Stimulated activated CD8-positive, alpha-beta memory T cell treated with anti-CD3 and anti-CD28 coated beads, Interleukin-12 subunit alpha, Interleukin-12 subunit beta, amount 100 ng/mL, for 24 hours (primary cell): ENCODE results near the gene TKT.
"Not testable (repeated sequence)": the region's sequence is repeated elsewhere in the genome, so short reads cannot be mapped to it uniquely, and the experiment has no call there.

Source experiments
- DNase-seq: peaks from one replicate; pipeline ENCODE4 v3.0.0-alpha.2; 2020; ENCODE audit errors: extremely low read depth

The TKT gene

GRCh38 chr3:53255775-53256703, at the start of gene TKT:
TSS of gene TKT (minus strand) at chr3:53256022. CDS start at chr3:53255942, 80 bp downstream.
- DNase-seq, result peak; percentile 60

- DNase-seq, result no peak
Observed at GRCh38 chr3:53303957-53304356, 48.1 kb upstream of the TKT start.

GRCh38 chr3:53303549-53303948, 47.7 kb upstream of the TKT start:
- DNase-seq, result no peak

GRCh38 chr3:53300826-53301225, 45.0 kb upstream of the TKT start:
- no peak for DNase-seq

GRCh38 chr3:53299611-53300023, 43.8 kb upstream of the TKT start:
- DNase-seq, result not testable (repeated sequence)

GRCh38 chr3:53295410-53295809, 39.6 kb upstream of the TKT start:
- no peak for DNase-seq

- no peak for DNase-seq
Observed at GRCh38 chr3:53293867-53294266, 38.0 kb upstream of the TKT start.

- no peak for DNase-seq
Observed at GRCh38 chr3:53288214-53288613, 32.4 kb upstream of the TKT start.

- no peak for DNase-seq
Observed at GRCh38 chr3:53287131-53287629, 31.4 kb upstream of the TKT start.

GRCh38 chr3:53286727-53287126, 30.9 kb upstream of the TKT start:
- DNase-seq, result no peak

GRCh38 chr3:53282581-53282980, 26.8 kb upstream of the TKT start:
- DNase-seq, result no peak

- no peak for DNase-seq
Observed at GRCh38 chr3:53278667-53279066, 22.8 kb upstream of the TKT start.

GRCh38 chr3:53274938-53275605, 19.2 kb upstream of the TKT start:
- no peak for DNase-seq

- DNase-seq, result no peak
Observed at GRCh38 chr3:53273146-53273670, 17.4 kb upstream of the TKT start.

- no peak for DNase-seq
Observed at GRCh38 chr3:53269888-53270880, 14.4 kb upstream of the TKT start.

- not testable (repeated sequence) for DNase-seq
Observed at GRCh38 chr3:53269193-53269592, 13.4 kb upstream of the TKT start.

- DNase-seq, result no peak
Observed at GRCh38 chr3:53267766-53268165, 11.9 kb upstream of the TKT start.

GRCh38 chr3:53264718-53265117, 8.9 kb upstream of the TKT start:
- no peak for DNase-seq

GRCh38 chr3:53263907-53264306, 8.1 kb upstream of the TKT start:
- no peak for DNase-seq

- no peak for DNase-seq
Observed at GRCh38 chr3:53261712-53262111, 5.9 kb upstream of the TKT start.

GRCh38 chr3:53260286-53260785, 4.5 kb upstream of the TKT start:
- no peak for DNase-seq
